CD4-positive, alpha-beta T cell treated with Interleukin-15 for 1 hour (primary cell): Measurements from ENCODE around the gene PLSCR5.

Source experiments
- DNase-seq: peaks from one replicate; pipeline ENCODE4 v3.0.0-alpha.2; 2020

PLSCR5 gene, protein sequence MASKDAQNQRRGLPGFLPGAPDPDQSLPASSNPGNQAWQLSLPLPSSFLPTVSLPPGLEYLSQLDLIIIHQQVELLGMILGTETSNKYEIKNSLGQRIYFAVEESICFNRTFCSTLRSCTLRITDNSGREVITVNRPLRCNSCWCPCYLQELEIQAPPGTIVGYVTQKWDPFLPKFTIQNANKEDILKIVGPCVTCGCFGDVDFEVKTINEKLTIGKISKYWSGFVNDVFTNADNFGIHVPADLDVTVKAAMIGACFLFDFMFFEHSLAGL

GRCh38 chr3:146605106-146605505 lies at the start of gene PLSCR5:
Gene PLSCR5 (minus strand): TSS chr3:146605346. CDS start chr3:146605212, 134 bp downstream.
- DNase-seq, result no peak

GRCh38 chr3:146653978-146654377 lies 48.8 kb upstream of the PLSCR5 start:
- DNase-seq, result no peak

GRCh38 chr3:146650691-146651442 lies 45.7 kb upstream of the PLSCR5 start:
- DNase-seq, result no peak

- DNase-seq, result no peak
These were observed 41.1 kb upstream of the PLSCR5 start for GRCh38 chr3:146646261-146646660.

DNA sequence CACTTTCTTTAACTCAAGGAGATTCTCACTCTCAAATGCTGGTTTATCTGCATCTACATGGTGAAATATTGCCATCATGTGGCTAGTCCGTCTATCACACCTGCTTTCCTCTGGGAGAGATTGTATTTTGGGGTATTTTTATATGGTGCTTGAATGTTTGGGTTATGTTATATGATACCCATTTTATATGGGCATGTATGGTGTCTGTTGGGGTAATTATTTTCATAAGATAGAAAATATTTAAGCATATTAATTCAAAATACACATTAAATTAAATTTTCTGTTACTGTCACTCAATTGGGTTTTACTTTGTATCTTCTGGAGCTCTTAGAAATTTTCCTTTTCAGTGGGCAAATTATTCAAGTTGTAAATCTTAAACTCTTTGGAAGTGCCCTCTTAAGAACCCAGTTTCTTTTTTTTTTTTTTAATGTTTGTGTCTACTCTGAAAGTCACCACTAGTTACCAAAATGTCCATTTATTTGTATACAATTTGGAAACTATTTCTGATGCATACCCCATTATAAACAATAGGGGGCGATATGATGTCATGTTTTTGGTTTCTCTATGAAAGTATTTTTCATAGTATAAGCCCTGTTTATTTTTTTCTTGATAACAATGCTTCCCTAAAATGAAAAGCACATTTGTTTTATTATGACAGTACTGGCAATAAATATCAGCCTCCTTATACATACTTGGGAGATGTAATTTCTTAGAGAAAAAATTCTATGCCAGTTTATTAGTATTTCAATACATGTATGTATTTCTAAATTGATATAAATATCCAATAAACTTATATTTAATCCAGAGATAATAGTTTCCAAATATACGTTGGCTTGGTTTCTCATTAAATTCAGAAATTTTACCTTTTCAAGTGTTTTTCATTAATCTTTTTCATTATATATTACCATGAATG lies 36.1 kb upstream of the PLSCR5 start:
- no peak for DNase-seq

DNA sequence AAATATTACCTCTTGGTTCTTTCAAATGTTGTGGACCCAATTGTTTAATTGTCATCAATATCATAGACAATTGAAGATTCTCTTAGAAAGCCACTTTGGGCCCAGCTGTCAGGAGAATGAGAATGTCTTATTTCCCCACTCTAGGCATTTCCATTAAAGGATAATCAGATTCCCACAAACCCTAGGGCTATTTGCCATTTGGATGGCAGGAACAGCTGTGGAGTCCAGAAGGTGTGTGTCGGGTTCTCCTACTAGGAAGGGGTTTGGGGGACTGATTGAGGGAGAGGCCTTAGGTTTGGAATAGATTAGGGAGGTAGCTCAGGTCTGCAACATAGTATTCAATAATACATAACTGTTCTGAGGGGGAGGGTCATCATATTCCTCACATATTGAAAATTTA lies 35.2 kb upstream of the PLSCR5 start:
- no peak for DNase-seq

DNA sequence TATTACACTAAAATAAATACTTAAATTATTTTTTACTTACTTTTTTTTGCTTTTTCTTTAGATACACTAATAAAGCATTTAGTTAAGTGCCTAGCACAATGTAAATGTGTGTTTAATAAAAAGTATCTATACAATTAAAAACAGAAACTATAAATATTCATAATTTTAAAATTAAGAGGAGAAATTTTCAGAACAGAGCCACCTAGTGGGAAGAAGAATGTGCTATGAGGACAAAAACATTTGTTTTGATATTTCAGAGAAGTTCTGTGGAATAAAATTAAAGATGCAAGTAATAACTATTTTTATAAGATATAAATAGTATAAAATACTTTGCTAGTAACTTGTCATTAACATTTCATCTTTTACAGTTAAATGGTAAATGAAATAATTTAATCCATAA lies 33.6 kb upstream of the PLSCR5 start:
- DNase-seq, result no peak

GRCh38 chr3:146637871-146638270 lies 32.7 kb upstream of the PLSCR5 start:
- DNase-seq, result no peak

DNA sequence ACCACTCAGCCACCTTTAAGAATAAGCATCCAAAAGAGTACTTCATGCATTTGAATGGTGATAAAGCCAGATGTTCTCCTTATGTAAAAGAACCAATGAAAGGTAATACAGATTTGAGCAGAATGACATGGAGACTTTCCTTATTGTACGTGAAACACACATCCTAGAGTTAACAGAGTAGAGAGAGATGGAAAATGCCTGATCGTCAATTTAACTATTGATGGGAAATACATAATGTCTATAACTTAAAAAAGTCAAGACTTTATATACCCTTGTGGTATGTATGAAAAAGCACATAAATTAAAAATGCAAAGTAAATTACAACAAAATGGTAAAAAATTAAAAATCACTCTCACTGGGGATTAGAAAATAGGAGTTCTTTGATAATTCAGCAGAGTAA lies 31.7 kb upstream of the PLSCR5 start:
- no peak for DNase-seq

DNA sequence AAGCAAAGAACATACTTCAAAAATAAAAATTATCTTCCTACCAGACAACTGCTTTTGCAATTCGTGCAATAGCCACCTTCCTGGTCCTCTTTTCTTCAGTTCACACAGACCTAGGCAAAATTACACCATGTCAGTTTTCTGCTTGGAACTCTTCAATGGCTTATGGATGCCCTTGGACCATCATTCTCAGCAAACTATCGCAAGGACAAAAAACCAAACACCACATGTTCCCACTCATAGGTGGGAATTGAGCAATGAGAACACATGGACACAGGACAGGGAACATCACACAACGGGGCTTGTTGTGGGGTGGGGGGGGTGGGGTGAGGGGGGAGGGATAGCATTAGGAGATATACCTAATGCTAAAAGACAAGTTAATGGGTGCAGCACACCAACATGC lies 29.2 kb upstream of the PLSCR5 start:
- no peak for DNase-seq

GRCh38 chr3:146628671-146629070 lies 23.5 kb upstream of the PLSCR5 start:
- DNase-seq, result no peak

- no peak for DNase-seq
These were observed 21.4 kb upstream of the PLSCR5 start for GRCh38 chr3:146626403-146627122.

DNA sequence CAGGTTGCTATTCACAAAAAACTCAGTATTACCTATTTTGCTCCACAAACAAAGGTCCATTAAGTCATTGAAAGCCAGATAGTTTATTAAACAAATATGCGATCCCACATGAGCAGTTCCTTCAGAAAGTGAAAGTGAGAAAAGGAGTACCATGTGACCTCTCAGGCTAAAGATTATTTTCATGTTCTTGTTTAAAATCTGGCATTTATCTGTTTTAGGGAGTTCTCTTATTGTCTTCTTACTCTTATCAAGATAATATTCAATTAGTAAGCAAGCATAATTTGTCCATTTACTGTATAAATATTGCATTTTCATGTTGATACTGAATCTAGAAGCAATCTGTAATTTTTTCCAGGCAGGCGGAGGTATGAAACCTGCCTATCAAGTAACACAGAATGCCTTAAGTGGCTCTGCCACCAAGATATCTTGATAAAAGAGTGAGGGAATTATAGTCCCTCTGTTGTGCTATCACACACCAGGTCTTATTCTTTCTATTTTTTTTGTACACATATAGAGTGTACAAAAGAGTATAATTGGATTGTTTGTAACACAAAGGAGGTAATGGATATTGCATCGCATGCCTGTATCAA lies 20.1 kb upstream of the PLSCR5 start:
- DNase-seq, result no peak

DNA sequence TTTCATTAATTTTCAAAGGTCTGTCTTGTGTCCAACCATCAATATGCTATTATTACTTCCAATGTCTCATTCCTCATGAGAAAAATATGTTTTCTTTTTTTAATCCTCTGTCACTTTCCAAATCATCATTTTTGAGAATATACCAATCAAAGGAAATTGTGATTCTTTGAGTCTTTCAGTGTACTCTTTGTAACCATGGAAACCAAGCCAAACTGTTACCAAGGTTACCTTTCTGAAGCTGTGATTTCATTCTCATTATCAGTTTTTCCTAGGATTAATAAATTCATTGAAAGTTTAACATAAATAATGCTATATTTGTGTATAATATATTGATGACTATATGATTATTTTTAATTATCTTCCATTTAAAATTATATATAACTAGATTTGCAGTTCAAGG lies 16.6 kb upstream of the PLSCR5 start:
- DNase-seq, result no peak

GRCh38 chr3:146612015-146612414 lies 6.9 kb upstream of the PLSCR5 start:
- no peak for DNase-seq

GRCh38 chr3:146611096-146611495 lies 6.0 kb upstream of the PLSCR5 start:
- no peak for DNase-seq

- no peak for DNase-seq
These were observed 6.6 kb downstream of the PLSCR5 start for GRCh38 chr3:146598535-146598934.

DNA sequence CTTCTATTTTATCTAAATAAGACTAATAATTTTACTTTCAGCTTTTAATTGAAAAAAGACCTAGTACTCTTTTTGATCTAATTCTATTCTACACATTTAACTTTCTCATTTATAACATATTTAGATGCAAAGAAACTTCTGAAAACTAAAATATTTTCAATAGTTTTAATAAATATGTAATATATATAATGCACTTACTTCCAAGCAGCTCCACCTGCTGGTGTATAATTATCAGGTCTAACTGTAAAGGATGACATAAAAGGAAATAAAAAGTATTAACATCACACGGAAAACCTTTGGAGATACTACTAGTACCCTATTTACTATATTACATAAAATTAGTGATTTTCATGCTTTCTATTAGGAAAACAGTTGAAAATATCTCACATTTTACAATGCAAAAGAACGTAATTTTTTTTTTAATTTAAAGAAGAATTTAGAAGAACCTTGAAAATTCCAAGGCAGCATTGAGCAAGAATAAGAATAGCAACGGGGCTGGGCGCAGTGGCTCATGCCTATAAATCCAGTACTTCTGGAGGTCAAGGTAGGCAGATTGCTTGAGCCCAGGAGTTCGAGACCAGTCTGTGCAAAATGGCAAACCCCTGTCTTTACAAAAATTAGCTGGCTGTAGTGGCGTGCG lies 10.2 kb downstream of the PLSCR5 start:
- no peak for DNase-seq

DNA sequence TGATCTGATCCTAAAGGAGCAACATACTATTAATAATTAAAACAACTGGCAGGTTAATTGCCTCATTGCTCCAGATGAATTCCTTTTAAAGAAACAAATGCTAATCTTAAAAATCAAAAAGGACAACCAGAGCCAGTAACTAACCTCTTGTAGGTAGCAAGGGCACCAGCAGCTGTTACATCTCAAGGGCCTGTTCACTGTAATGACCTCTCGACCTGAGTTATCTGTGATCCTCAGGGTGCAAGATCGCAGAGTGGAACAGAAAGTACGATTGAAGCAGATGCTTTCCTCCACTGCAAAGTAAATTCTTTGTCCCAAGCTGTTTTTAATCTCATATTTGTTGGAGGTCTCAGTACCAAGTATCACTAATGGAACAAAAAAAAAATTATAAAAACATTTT lies 11.4 kb downstream of the PLSCR5 start:
- no peak for DNase-seq

DNA sequence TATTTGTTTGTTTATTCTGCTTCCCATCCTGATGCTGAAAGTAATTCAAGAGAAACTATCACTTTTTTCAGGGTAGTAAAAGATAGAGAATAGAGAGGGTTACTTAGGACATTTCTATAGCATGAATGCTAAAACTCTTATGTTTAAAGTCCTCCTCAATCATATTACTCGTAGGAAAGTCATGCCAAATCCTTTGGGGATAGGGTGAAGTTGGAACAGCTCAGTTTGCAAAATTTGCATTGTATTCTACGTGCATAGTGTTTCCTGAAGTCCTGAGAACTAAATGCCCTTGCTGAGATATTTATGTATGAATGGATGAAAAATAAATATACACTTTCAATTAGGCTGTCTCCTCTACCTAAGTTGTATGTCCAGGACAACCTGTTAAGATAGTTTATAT lies 14.6 kb downstream of the PLSCR5 start:
- DNase-seq, result no peak

DNA sequence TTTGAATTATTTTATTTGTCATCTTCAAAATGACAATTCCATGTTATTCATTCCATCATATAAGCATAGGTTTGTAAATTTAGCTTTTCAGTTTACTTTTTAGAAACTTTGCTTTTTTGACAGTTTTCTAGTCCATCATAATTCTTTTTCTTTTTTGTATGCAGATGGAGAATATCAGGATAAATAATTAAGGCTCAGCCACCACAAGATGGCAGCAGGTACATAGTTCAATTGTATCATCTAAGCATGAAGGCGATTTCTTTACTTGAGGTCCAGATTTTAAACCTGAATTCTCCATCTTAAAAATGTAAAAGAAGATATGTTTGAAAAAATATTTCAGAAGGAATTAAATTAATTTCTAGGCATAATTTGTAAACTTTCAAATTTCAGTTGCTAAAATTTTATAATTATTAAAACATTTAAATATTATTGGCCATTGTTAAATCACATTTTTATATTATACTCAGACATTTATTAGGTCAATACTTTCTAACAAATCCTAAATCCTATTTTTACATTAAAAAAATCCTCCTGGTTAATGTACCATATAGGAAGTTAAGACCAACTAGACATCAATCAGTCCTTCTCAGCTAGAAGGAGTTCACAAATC lies 15.1 kb downstream of the PLSCR5 start:
- DNase-seq, result no peak

GRCh38 chr3:146585156-146585555 lies 20.0 kb downstream of the PLSCR5 start:
- no peak for DNase-seq
